HG03103 (cell line): ENCODE data around the gene S100A12.
"Not testable (repeated sequence)": the region's sequence is repeated elsewhere in the genome, so short reads cannot be mapped to it uniquely, and the experiment has no call there.

Source experiments
- ATAC-seq: cut with Tn5 transposase; IDR thresholded peaks from one replicate; pipeline ENCODE4 v1.9.1; 2021; ENCODE audit warnings: low read depth; ENCODE audit not compliant: unreplicated experiment

The S100A12 gene

DNA sequence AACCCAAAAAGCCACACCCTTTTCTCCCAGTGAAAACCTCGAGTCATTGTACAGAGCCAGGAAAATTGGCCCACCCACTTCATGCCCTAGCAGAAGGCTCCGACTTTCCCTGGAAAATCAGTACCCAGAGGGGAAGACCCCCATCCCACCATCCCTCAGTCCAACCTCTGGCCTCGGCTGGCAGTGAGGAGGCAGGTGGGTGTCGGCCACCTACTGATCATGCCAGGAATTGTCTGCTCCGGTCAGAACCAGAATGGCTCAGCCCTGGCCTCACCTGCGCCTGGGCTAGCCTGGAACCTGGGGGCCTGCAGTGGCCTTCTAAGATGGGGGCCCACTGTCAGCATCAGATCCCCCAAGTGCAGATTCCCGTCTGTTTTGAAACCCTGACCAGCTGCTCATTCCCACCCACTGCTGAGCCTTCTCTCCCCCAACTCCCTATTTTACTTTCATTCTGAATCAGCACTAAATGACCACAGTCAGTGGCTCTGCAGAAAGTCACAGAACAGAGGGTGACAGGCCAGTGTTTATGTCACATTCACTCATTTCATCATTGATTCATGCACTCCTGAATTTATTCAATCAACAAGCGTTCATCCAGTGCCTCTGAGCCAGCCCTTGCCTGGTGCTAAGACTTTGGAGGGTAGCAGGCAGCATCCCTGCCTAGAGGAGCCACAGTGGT is 20.8 kb downstream of the S100A12 start:
- no peak for ATAC-seq

DNA sequence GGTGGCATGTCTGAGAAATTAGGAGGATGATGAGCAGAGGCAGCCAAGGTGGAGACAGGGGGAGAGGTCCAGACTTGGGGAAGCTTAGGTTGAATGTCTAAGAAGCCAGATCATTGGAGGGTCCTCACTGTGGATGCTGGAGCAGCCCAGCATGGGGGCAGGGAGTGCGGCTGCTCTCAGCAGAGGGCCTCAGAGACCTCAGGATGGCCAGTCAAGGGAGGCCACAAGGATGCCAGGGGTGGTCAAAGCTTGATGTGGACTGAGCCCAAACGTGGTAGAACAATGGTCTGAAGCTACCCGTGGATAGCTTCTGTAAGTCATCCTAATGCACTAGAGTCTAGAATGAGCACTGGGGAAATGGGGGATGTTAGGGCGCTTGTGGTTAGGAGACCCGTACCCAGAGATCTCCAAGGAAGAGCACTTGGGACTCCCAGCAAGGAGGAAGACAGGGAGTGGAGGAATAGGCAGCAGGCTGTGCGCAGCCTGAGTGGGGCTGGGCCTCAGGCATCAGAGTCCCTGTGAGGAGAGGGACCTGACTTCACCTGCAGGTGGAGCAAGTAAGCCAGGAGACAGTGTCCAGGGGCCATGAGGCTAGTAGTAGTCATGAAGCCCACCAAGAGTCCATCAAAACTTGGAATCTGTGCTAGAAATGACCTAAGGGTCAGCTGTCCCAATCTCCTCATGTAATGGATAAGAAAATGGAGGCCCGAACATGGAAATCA is 22.0 kb downstream of the S100A12 start:
- no peak for ATAC-seq

DNA sequence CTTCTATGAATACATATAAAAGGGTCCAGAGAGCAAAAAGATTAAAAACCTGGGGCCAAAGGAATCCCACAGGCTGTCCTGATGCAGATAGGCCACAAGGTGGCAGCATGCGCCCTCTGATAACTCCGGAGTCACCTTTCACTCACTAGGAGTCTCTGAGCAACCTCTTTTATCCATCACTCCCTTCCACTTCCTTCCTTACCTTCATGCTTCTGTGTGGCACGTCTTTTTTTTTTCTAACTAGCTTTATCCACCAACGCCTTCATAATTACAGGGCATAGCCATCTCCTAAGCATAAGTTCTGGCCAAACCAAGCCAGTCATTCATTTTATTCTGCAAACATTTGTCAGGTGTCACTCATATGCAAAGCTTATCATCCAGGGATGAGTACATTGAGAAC is 22.9 kb downstream of the S100A12 start:
- ATAC-seq: no peak

DNA sequence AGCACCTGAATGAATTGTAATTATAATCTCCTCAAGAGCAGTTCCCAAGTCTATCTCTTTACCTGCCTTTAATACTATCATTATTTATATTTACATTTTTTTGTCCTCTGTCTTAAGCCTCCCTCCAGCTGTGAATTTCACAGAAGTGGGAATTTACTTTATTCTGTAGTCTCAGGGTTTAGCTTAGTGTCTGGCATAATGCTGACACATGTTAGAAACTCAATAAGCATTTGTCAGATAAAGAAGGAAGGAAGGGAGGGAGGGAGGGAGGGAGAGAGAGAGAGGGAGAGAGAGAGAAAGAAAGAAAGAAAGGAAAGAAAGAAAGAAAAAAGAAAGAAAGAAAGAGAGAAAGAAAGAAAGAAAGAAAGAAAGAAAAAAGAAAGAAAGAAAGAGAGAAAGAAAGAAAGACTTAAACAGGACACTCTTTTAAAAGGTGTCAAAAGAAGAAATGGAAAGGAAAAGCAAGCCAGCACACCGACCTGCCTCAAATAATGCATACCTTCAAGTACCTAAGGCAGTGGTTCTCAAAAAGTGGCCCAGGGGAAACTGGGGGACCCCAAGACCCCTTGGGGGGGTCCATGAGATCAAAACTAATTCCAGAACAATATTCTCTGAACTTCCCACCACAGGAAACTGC is 25.0 kb downstream of the S100A12 start:
- no peak for ATAC-seq

DNA sequence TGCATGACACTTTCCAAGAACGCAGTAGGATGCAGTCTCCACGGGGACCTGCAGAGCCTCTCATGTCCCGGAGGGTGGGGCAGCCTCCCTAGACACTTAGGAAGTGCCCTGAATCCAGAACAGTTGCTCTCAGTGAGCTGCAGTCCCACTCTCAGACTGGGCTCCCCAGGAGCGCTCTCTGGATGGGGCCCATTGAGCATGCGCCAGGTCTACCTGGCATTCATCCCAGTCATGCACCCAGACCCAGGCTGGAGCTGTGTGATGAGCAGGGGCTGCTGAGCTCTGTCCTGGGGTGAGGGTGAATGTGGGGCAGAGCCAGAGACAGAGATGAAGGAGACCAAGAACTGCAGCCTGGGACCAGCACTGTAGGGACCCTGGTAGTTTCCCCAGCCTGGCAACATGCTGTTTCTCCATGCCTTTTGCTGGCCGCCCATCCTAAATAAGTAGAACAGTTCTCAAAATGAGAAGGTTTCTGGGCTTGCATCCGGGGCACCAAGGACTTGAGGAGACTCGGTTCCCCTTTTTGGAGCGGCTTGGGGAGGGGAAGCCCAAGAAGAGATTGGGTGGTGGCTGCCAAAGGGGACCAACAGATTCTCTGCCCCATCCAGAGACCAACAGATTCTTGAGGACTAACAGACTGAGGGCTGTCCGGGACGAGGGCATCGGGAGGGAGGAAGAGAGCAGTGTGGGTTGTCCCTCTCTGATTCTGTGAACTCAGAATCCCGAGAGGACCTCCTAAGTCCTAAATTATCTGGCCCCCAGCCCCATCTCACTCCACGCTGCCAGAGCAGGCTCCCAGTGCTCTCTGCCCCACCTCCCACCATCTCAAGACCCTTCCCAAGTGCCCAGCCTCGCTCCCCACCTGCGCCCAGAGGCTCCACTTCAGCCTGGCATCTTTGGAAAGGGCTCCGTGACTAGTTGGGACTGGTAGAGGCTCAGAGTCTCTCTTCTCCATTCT is 25.8 kb downstream of the S100A12 start:
- no peak for ATAC-seq

DNA sequence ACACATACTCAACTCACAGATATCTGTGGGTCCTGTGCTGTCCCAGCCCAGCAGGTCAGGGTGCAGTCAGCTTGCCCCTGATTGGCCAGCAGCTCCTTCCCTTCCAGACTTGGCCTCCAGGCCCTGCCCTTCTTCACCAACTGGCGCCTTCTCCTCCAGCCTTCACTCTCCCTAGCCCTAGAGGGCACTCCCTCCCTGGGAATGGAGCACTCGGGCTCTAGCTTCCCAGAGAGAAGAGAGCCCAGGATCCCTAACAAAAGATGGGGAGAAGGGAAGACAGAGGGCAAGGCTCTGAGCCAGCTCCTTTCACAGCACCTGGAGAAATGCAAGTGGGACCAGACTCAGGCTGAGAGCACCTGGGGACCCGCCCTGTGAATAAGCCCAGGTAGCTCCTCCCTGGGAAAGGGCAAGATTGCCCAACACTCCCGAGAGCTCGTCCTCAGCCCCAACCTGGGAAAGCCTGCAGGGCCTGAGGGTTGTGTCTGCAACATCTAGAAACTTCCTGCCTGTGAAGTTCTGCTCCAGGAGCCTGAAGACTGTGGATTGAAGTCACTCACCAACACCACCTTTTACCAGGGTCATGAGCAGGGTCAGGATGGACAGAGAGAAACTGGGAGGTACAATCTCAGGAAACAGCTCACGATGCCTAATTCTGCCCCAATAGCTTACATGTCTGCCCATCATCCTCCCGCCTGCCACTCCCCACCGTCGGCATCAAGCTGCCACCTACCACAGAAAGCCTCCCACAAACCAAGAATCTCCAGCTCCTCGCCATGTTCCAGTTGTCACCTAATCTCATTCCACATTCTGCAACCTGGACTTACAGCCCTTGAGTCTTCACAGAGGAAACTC is 26.7 kb downstream of the S100A12 start, which contains the start of gene PGLYRP4:
Gene PGLYRP4 (minus strand): TSS at position 331 of the 852 bp plus-strand sequence. CDS start 909 bp downstream, outside the sequence.
- no peak for ATAC-seq

DNA sequence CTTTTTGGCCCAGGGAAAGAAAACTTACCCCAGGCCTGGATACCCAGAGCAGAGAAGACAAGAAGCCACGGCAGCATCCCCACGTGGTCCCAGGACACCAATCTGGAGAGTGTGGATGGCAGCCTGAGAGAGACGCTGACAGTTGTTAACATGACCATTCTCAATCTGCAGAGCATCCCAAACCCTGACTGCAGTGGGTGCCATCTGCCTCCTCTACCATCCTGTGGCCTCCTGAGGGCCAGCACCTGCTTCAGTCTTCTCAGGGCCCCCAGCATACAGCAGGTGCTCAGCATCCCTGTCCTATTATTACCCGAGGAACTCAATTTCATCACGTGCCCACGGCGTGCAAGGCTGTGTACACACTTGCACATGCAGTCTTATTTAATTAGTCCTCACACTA is 27.6 kb downstream of the S100A12 start:
- no peak for ATAC-seq

DNA sequence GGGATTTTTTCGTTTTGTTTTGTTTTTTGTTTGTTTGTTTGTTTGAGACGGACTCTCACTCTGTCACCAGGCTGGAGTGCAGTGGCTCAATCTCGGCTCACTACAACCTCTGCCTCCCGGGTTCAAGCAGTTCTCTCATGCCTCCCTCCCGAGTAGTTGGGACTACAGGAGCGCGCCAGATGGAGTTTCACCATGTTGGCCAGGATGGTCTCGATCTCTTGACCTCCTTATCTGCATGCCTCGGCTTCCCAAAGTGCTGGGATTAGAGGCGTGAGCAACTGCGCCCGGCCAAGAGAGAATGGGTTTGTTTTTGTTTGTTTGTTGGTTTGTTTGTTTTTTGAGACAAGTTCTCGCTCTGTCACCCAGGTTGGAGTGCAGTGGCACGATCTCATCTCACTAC is 28.4 kb downstream of the S100A12 start:
- ATAC-seq: not testable (repeated sequence)

DNA sequence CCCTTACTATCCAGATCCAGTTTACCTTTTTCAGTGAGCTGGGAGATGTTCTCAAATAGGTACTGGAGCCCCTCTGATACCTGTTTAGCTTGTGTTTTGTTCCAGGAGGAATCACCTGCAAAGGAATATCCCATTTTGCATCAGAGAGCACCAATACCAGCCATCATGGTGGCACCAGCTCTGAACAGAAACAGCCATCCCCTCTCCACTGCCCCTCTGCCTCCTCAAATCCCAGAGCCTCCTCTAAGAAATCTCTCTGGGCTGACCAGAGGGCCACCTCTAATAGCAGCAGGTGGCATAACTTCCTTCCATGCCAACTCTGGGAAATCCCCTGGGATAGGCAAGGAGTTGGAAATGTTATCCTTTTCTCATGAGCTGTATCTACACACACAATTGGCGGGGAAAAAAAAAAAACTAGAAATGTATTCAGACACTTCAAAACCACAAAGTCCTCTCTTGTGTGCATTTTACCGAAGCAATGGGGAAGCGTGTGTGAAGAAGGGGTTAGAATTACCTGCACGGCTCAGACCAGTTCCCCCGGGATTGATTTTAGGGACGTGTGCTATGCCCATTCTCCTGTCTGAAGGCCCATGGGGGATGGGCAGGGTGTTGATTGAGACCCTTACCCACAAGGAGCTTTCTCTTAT is 29.2 kb downstream of the S100A12 start:
- no peak for ATAC-seq

DNA sequence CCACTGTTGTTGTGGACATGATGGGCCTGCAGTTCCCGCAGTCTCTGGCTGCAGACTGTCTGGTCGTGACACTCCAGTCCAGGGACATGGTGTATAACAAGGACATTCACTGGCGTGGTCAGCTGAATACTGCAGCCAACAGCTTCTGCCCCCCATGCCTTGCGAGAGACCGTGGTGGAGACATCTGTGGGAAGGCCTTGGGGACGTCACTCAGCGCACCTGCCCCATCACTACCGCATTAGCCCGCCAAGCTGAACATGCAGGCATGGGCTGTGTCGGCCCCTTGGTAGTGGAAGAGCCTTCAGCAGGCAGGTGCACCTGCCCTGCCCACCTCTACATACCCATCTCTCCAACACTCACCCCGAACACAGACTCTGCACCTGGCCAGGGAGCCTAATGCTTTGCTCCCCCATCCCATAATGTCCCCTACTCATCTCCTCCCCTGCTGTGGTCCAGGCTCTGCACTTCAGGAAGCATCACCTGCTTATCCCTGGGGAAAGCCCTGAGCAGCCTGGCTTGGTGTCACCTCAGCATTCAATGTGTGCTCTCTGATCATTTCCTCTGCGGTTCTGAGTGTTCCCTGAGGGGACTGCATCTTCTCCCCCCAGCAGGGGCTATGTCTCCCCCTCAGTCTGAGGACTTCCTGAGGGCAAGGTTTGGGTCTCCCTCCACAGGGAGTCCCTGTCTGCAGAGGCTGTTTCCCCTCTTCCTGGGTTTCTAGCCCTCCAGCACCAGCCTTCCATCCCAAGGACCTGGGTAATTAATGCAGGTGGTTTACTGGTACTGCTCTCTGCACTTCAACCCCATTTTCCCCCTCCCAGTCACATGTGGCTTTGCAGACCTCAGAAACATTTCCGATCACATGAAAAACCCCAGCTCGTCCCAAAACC is 30.0 kb downstream of the S100A12 start:
- no peak for ATAC-seq

DNA sequence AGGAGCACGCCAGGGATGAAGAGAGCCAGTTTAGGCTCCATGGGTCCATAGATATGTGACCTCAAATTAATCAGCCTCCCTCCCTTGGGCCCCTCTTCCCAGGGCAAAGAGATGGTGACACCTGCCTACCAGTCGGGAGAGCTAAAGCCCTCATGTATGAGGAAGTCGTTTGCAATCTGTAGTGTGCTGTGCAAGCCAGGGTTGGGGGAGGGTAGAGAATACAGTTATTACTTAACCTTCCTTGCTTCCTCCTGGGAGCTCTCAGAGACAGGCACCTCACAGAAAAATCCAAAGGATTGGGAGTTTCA is 30.7 kb downstream of the S100A12 start:
- no peak for ATAC-seq

DNA sequence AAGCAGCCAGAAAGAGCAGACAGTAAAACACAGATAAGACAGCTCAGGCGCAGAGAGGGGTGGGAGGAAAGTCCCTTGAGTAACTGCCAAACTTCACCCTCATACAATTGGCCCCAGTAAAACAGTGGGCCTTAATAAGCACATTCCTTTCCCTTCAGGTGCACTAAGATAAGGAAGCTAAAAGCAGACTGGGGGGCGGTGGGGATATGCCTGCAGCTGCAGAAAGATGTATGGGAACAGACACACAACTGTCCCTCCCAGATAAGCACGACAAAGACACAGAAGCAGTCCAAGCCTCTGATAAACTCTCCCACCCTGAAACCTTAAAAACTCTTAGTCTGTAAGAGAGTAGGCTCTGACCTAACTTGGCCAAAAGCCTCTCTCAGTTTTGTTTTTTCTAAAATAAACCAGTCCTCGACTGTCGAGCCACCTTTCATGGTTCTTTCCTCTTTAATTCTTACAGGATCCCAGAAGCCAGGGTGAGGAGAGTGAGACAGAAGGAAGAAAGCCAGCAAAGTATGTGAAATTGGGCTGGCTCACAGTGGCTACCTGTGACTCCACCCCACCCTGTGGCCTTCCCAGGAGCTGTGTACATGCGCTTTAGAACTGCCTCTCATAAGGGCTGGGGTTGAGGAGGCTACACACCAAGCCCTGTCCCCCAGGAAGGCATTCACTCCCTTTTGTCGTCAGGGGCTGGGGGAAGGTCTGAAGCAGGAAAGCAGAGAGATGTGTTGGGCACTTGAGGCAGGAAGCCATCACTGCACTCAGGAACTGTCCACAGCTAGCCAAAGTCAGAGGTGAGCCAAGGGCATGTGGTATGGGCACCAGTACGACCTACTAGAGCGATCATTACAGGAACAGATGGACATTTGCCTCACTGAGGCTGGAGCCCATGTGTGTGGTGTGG is 31.4 kb downstream of the S100A12 start:
- ATAC-seq: no peak

DNA sequence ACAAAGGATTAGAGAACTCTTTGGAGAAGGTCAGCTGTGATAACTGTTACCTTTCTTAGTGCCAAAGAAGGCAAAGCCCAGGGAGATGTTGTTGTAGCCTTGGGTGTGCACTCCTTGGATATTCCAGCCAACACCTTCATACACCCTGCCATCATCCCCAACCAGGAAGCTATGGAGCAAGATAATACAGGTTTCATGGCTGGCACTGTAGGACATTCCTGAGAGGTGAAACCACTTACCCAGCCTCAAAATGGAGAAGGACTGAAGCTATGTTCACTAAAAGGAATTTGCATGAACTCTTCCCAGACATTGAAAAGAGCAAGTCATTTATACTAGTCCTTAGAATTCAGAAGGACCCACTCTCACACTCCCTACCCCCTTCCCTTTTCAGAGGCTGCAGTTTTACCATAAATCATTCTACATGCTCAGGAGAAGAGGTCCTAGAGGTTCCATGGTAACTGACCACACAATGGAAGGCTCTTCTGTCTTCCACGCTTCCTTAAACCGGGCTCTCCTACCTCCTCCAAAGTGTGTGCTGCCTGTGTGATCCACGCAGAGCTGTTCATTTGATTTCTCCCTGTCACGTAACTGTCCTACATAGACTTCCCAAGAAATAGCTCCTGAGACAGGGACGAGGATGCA is 32.3 kb downstream of the S100A12 start:
- ATAC-seq: no peak

DNA sequence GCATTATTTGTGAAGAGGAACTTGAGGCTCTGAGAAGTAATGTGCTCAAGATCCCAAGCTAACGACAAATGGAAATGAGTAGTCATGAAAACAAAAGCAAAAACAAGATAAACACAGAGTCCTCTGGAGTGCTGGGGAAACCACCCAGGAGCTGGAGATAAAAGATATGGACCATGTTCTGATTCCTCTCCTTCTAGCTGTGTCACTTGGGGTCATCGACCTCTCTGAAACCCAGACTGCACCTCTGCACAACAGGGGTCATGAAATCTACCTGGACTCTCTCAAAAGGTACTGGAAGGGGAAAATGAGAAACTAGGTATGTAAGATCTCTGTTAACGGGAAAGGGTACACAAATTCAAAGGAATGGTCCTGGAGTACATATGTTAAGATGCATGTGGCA is 33.2 kb downstream of the S100A12 start:
- ATAC-seq: no peak

DNA sequence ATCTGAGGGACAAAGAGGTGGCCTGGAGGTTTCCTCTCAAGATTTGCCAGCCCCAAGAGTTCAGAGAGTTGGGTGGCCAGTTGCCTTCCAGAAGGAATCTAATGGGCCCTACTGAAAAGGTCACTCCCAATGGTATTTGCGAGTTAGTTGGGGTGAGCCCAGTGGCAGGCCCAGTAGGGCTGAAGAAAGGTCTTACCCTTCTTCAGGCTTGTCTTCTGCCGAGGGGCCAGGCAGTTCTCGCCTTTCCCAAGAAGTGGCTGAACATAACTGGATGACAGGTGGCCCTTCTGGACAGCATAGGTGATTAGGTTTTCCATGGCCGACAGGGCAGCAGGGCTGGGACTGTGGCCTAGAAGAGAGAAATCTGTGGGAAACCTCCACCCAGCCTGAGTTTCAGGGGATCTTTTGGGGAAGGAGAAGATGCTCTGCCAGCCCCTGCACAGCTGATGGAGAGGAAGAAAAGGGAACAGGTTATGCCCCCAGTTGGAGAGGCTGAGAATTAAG is 33.9 kb downstream of the S100A12 start:
- no peak for ATAC-seq

DNA sequence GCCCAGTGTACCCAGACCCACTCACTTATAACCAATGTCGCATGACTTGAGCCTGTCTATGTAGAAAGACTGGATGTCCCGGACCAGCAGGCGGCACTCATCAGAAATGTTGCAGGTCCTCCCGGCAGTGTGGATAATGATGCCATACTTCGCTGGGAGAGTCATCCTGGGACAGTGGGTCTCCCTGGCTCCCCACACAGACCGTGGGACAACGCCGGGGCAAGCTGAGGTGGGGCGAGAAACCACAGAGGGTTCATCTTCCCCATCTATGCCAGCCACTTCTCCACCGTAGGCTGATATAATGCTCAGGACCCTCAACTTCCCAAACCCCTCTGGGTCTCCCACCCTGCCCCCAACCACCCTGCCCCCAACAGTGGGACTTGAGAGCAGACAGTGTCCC is 35.1 kb downstream of the S100A12 start:
- ATAC-seq: no peak

DNA sequence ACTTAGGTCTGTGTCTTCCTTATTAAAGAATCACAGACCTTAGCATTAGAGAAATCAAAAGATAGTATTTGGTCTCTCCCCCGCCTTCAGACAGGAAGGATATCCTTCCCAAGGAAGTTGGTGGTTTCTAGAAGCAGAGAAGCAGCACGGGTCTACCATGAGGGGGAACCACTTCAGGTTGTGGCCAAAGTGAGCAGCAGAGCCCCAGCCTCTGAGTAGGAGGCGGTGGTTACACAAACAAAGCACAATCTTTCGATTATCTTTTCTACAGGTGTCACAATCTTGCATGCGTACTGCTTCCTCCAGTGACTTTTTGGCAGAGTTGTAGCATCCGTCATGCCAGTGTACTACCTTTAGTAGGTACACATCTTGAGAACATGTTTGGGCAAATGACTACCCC is 35.6 kb downstream of the S100A12 start:
- no peak for ATAC-seq
